ENCODE results near the gene ATXN1. TPM values are rescaled to one million over a fixed set of nuclear protein-coding genes. Genes with fewer than 3 reads are reported as not detected.

The ATXN1 gene
- polyA plus RNA-seq, 1 of the 3 experiments (the other 2 are of a cell fraction) = 7.9 TPM

GRCh38 chr6:16476861-16477260, 284.4 kb downstream of the ATXN1 start:
- H3K4me2 ChIP-seq = no peak overlapping the region

More at GRCh38 chr6:16476861-16477260, 284.4 kb downstream of the ATXN1 start:
- no peak overlapping the region for H3K4me3 ChIP-seq (ENCODE audit: low read depth in 2 of 2, low read length in 1 of 2)
- H3K4me1 ChIP-seq (ENCODE audit: control insufficient read depth in 1 of 2, insufficient read depth in 2 of 2, low read depth in 1 of 2, low read length in 1 of 2) = peaks cover 0 to 8% of the 10 kb centered on the region in 2 experiments; a peak in 2 of 4 replicates
- no peaks in the 10 kb centered on the region for H4K20me1 ChIP-seq (ENCODE audit: insufficient read depth)
- H3K27ac ChIP-seq (ENCODE audit: low read depth in 2 of 2, low read length in 1 of 2) = no peak overlapping the region
- no peak for DNase-seq
- TF ChIP-seq RAD21 (IDR thresholded peaks at IDR 0.05; ENCODE audit: low read length) = no peak
- no peak for TF ChIP-seq ZBTB33 (IDR thresholded peaks at IDR 0.05; ENCODE audit: borderline replicate concordance, low read depth)
- TF ChIP-seq JUND (IDR thresholded peaks at IDR 0.05) = no peak
- no peak for TF ChIP-seq FOSL2 (IDR thresholded peaks at IDR 0.05; ENCODE audit: borderline replicate concordance, low read depth)
- no peak for TF ChIP-seq FOXM1 (IDR thresholded peaks at IDR 0.05; ENCODE audit: low read depth)
- TF ChIP-seq CTCF (IDR thresholded peaks at IDR 0.05) = no peak
- no peak for TF ChIP-seq TEAD4 (IDR thresholded peaks at IDR 0.05; ENCODE audit: borderline replicate concordance, insufficient read depth)
- TF ChIP-seq MAX (IDR thresholded peaks at IDR 0.05; ENCODE audit: low read depth) = no peak
- no peak for TF ChIP-seq MEF2A (IDR thresholded peaks at IDR 0.05; ENCODE audit: borderline replicate concordance, low read depth)
- TF ChIP-seq REST (IDR thresholded peaks at IDR 0.05; ENCODE audit: low read depth, low read length) = no peak
- no peak for TF ChIP-seq USF1 (IDR thresholded peaks at IDR 0.05; ENCODE audit: borderline replicate concordance, low read depth)
- no peak for TF ChIP-seq SMC3 (IDR thresholded peaks at IDR 0.05; ENCODE audit: low read depth, low read length)
- no peak for TF ChIP-seq RCOR1 (IDR thresholded peaks at IDR 0.05; ENCODE audit: low read length)
- H3K9me2 ChIP-seq = no peaks in the 10 kb centered on the region
- H3K9ac ChIP-seq = no peak overlapping the region
- CTCF ChIA-PET = no interaction called here
- no peaks in the 10 kb centered on the region for H3K9me3 ChIP-seq
- peaks cover 6% of the 10 kb centered on the region for H3F3A ChIP-seq (replicated peaks; ENCODE audit: insufficient read depth)
- WGBS (ENCODE audit: low lambda C conversion rate) = 88% methylated on average over 7 of the region's 7 CpGs
- POLR2A ChIA-PET = no interaction called here
- no peak overlapping the region for H2AFZ ChIP-seq (ENCODE audit: low read depth)
- peaks cover 4 to 23% of the 10 kb centered on the region in 2 experiments for H3K36me3 ChIP-seq (replicated peaks in 1 of 2; ENCODE audit: control insufficient read depth in 1 of 2, insufficient read depth in 2 of 2, low read length in 1 of 2)
- no peaks in the 10 kb centered on the region for H3K27me3 ChIP-seq (ENCODE audit: insufficient read depth)
- peaks cover 13% of the 10 kb centered on the region; the same call in 1 of the 2 replicates for H3K79me2 ChIP-seq (ENCODE audit: insufficient read depth)

Measured in SK-N-SH (cell line).